Liver (tissue), 3 donors: ENCODE data around the gene OLFML2B.

Source experiments
- ATF3 ChIP-seq: IDR thresholded peaks from 2 replicates; pipeline ENCODE4 v1.6.1; 2016; ENCODE audit warnings: antibody characterized with exemption
- CTCF ChIP-seq: fragments of 150-350 bp; IDR thresholded peaks from 2 replicates; pipeline ENCODE4 v1.5.1; 2017; ENCODE audit warnings: improper control_type of control experiment, low read depth, low read length; ENCODE audit not compliant: missing input control
- FOXA1 ChIP-seq: IDR thresholded peaks from 2 replicates; pipeline ENCODE4 v1.6.1; 2016; ENCODE audit warnings: antibody characterized with exemption
- FOXA2 ChIP-seq: IDR thresholded peaks from 2 replicates; pipeline ENCODE4 v1.6.1; 2016; ENCODE audit warnings: antibody characterized with exemption
- JUND ChIP-seq, 2 donors: IDR thresholded peaks; 2 replicates each; pipeline ENCODE4 v1.6.1; 2016; ENCODE audit warnings: antibody characterized with exemption in 2 of 2
- MAX ChIP-seq: IDR thresholded peaks from 2 replicates; pipeline ENCODE4 v1.6.1; 2016; ENCODE audit warnings: antibody characterized with exemption
- NR2F2 ChIP-seq: IDR thresholded peaks from 2 replicates; pipeline ENCODE4 v1.6.1; 2016; ENCODE audit warnings: antibody characterized with exemption
- RAD21 ChIP-seq, 2 donors: IDR thresholded peaks; 2 replicates each; pipeline ENCODE4 v1.6.1; 2016; ENCODE audit warnings: antibody characterized with exemption in 2 of 2, mild to moderate bottlenecking in 2 of 2
- REST ChIP-seq: IDR thresholded peaks from 2 replicates; pipeline ENCODE4 v1.6.1; 2016; ENCODE audit warnings: antibody characterized with exemption, mild to moderate bottlenecking
- SP1 ChIP-seq: IDR thresholded peaks from 2 replicates; pipeline ENCODE4 v1.6.1; 2018; ENCODE audit warnings: antibody characterized with exemption, mild to moderate bottlenecking
- TAF1 ChIP-seq: conservative IDR thresholded peaks from 2 replicates; pipeline ENCODE4 v1.6.1; 2016; ENCODE audit warnings: antibody characterized with exemption, mild to moderate bottlenecking
- YY1 ChIP-seq: IDR thresholded peaks from 2 replicates; pipeline ENCODE4 v1.6.1; 2016; ENCODE audit warnings: antibody characterized with exemption, mild to moderate bottlenecking
- ZBTB33 ChIP-seq: IDR thresholded peaks from 2 replicates; pipeline ENCODE4 v1.6.1; 2016; ENCODE audit warnings: antibody characterized with exemption
- donor health status: healthy.
- donor health status: healthy.

- TF ChIP-seq CTCF: no peak
- no peak for TF ChIP-seq RAD21 (IDR thresholded peaks at IDR 0.05)
- TF ChIP-seq YY1: no peak
- no peak for TF ChIP-seq MAX
- TF ChIP-seq REST: no peak
- TF ChIP-seq FOXA2: no peak
- no peak for TF ChIP-seq SP1
- TF ChIP-seq JUND (IDR thresholded peaks at IDR 0.05): no peak
- no peak for TF ChIP-seq TAF1
- no peak for TF ChIP-seq ZBTB33
- TF ChIP-seq FOXA1: no peak
- TF ChIP-seq NR2F2: no peak
- no peak for TF ChIP-seq ATF3
These were observed 77.3 kb downstream of the OLFML2B start for GRCh38 chr1:161946071-161946987.
